Activated CD4-positive, alpha-beta T cell treated with anti-CD3 and anti-CD28 coated beads, Interleukin-2, Interleukin-6, amounts not matched to agents 100 ng/mL and 50 ng/mL, durations not matched to agents 16 hours and 8 hours (primary cell): ENCODE data around the gene CD63.
"Not testable (repeated sequence)": the region's sequence is repeated elsewhere in the genome, so short reads cannot be mapped to it uniquely, and the experiment has no call there.

ENCODE experiments used
- DNase-seq: peaks from one replicate; pipeline ENCODE4 v3.0.0-alpha.2; 2020

The CD63 gene

GRCh38 chr12:55728939-55729818 lies at the start of gene CD63:
Gene CD63, minus strand, starts transcription at chr12:55729009. Its CDS starts 668 bp downstream, at chr12:55728341.
- DNase-seq, result peak; percentile 83

GRCh38 chr12:55777856-55778255 lies 49.0 kb upstream of the CD63 start:
- no peak for DNase-seq

- DNase-seq, result no peak
Observed at GRCh38 chr12:55771736-55772135, 42.9 kb upstream of the CD63 start.

GRCh38 chr12:55767156-55767555 lies 38.3 kb upstream of the CD63 start:
- DNase-seq, result no peak

GRCh38 chr12:55765736-55766290 lies 37.0 kb upstream of the CD63 start:
- no peak for DNase-seq

- no peak for DNase-seq
Observed at GRCh38 chr12:55762646-55763045, 33.8 kb upstream of the CD63 start.

- DNase-seq, result peak; percentile 70
Observed at GRCh38 chr12:55760663-55761062, 31.9 kb upstream of the CD63 start.

GRCh38 chr12:55758575-55758974 lies 29.8 kb upstream of the CD63 start:
- DNase-seq, result not testable (repeated sequence)

- DNase-seq, result no peak
Observed at GRCh38 chr12:55757701-55758100, 28.9 kb upstream of the CD63 start.

GRCh38 chr12:55755246-55755645 lies 26.4 kb upstream of the CD63 start:
- no peak for DNase-seq

- no peak for DNase-seq
Observed at GRCh38 chr12:55748230-55748993, 19.6 kb upstream of the CD63 start.

GRCh38 chr12:55746913-55747231 lies 18.1 kb upstream of the CD63 start:
- no peak for DNase-seq

GRCh38 chr12:55746174-55746912 lies 17.5 kb upstream of the CD63 start:
- DNase-seq, result no peak

GRCh38 chr12:55745361-55746173 lies 16.8 kb upstream of the CD63 start:
- DNase-seq, result no peak

GRCh38 chr12:55744340-55745030 lies 15.7 kb upstream of the CD63 start:
- DNase-seq, result no peak

- DNase-seq, result peak; percentile 61
Observed at GRCh38 chr12:55743406-55744339, 14.9 kb upstream of the CD63 start.

GRCh38 chr12:55742719-55743405 lies 14.1 kb upstream of the CD63 start, which contains the start of gene GDF11:
Gene GDF11, plus strand, starts transcription at chr12:55743122. Its CDS starts 195 bp downstream, at chr12:55743317.
- peak; percentile 81 for DNase-seq

GRCh38 chr12:55741931-55742680 lies 13.3 kb upstream of the CD63 start:
- no peak for DNase-seq

GRCh38 chr12:55739025-55739378 lies 10.2 kb upstream of the CD63 start:
- DNase-seq, result no peak
